GM12878 (cell line): ENCODE results near the gene MYO3B. TPM values are rescaled to one million over a fixed set of nuclear protein-coding genes. Genes with fewer than 3 reads are reported as not detected.

Experiments
- ATAC-seq: fragments of 200-7000 bp; cut with Tn5 transposase; 3 replicates; pipeline ENCODE4 v1.9.1; 2020; ENCODE audit warnings: mild to moderate bottlenecking, moderate library complexity
- BruUV-seq: library from RNA; stranded (reverse); fragments of 400-500 nt; replicated peaks from 2 replicates; lab custom pipeline; 2021; lab: Mats Ljungman, UMichigan
- CTCF ChIA-PET: fragments of 300-600 bp; sonication (Branson Sonifier 250); formaldehyde crosslinking; extraction: SDS; loops from one replicate; lab custom pipeline; 2021; ENCODE audit warnings: inconsistent platforms; lab: Yijun Ruan, JAX
- POLR2A ChIA-PET: fragments of 350-600 bp; formaldehyde crosslinking; extraction: SDS; loops from one replicate; lab custom pipeline; 2021; ENCODE audit warnings: inconsistent platforms; lab: Charles Lee
- RAD21 ChIA-PET: fragments of 300-600 bp; sonication (Branson Sonifier 250); formaldehyde crosslinking; loops from one replicate; lab custom pipeline; 2023; ENCODE audit warnings: antibody characterized with exemption; ENCODE audit not compliant: unreplicated experiment; lab: Charles Lee
- SMC1A ChIA-PET: fragments of 300-600 bp; sonication (Branson Sonifier 250); formaldehyde crosslinking; loops from one replicate; lab custom pipeline; 2023; ENCODE audit not compliant: unreplicated experiment, uncharacterized antibody; lab: Charles Lee
- DNase-seq: peaks from one replicate; pipeline ENCODE4 v3.0.0-alpha.2; 2011; ENCODE audit warnings: low read depth, low spot score
- FAIRE-seq: peaks from 3 replicates; lab custom pipeline; 2011; peaks lifted over from hg19 to GRCh38; lab: Jason Lieb, UNC
- H2AFZ ChIP-seq: 2 replicates; pipeline ENCODE4 v1.6.0; 2011; ENCODE audit warnings: low read depth, low read length, control low read depth; ENCODE audit not compliant: control insufficient read depth
- H3K27ac ChIP-seq: 2 replicates; pipeline ENCODE4 v1.5.1; 2011; ENCODE audit warnings: control low read depth; ENCODE audit not compliant: control insufficient read depth, insufficient read depth
- H3K27me3 ChIP-seq, 2 experiments: replicated peaks in 1 of 2; 2 replicates each; pipeline versions ENCODE4 v1.6.0 to v1.6.1; 2011; ENCODE audit warnings: low read length in 1 of 2; ENCODE audit not compliant: control insufficient read depth in 2 of 2, insufficient read depth in 2 of 2
- H3K36me3 ChIP-seq, 2 experiments: 2 replicates each; pipeline ENCODE4 v1.5.1; 2011; ENCODE audit warnings: low read length in 1 of 2; ENCODE audit not compliant: control insufficient read depth in 2 of 2, insufficient read depth in 2 of 2
- H3K4me1 ChIP-seq: 2 replicates; pipeline ENCODE4 v1.6.1; 2011; ENCODE audit warnings: mild to moderate bottlenecking, low read length, moderate library complexity, mixed read lengths; ENCODE audit not compliant: control insufficient read depth, insufficient read depth
- H3K4me2 ChIP-seq: 2 replicates; pipeline ENCODE4 v1.6.0; 2011; ENCODE audit warnings: control low read depth; ENCODE audit not compliant: control insufficient read depth, insufficient read depth
- H3K4me3 ChIP-seq: fragments of 200-600 bp; sonication (generic); 2 replicates; pipeline ENCODE4 v1.5.1; 2016
- H3K79me2 ChIP-seq: 2 replicates; pipeline ENCODE4 v1.6.0; 2011; ENCODE audit warnings: low read length; ENCODE audit not compliant: control insufficient read depth, insufficient read depth
- H3K9ac ChIP-seq: 2 replicates; pipeline ENCODE4 v1.8.0; 2011; ENCODE audit warnings: low read length, control low read depth, mixed read lengths; ENCODE audit not compliant: control insufficient read depth, insufficient read depth
- H3K9me3 ChIP-seq: replicated peaks from 3 replicates; pipeline ENCODE4 v1.5.1; 2011; ENCODE audit warnings: mild to moderate bottlenecking, low read length; ENCODE audit not compliant: control insufficient read depth, insufficient read depth
- H4K20me1 ChIP-seq: 2 replicates; pipeline ENCODE4 v1.6.0; 2011; ENCODE audit not compliant: control insufficient read depth, insufficient read depth
- IRF5 ChIP-seq: fragments of 450-650 bp; IDR thresholded peaks from 2 replicates; pipeline ENCODE4 v1.6.1; 2017; ENCODE audit warnings: borderline replicate concordance
- ZBTB40 ChIP-seq: fragments of 450-650 bp; IDR thresholded peaks from 2 replicates; pipeline ENCODE4 v1.6.1; 2016; ENCODE audit warnings: mild to moderate bottlenecking, moderate library complexity, borderline replicate concordance
- in situ Hi-C: fragments of 300-500 bp; cut with MboI; formaldehyde crosslinking; loops from 9 replicates; pipeline ENCODE4 v1.14.3; 2018; ENCODE audit warnings: mixed read lengths
- intact Hi-C: fragments of 100-400 bp; cut with micrococcal nuclease; formaldehyde crosslinking; loops from one replicate; pipeline ENCODE4 v1.14.2; 2022; ENCODE audit not compliant: unreplicated experiment
- polyA plus RNA-seq, 11 experiments: library from polyadenylated mRNA; depleted of rRNA in 4 of 11; unstranded in 6 of 11; stranded (reverse) in 5 of 11; fragments of >200 nt; fragmentation: Nextera tagmentation in 4 of 11; fragmentation: Illumina TruSeq in 1 of 11; extraction: Ambion mirVana in 4 of 11; extraction: Trizol in 1 of 11; gene quantifications; 1 replicate in 1 of 11; 2 replicates in 10 of 11; pipeline versions ENCODE4 v1.2.1 to v1.2.3, GENCODE V29; 2011 to 2016; ENCODE audit warnings: inconsistent platforms in 2 of 11, missing spikeins in 2 of 11, low read depth in 1 of 11
- total RNA-seq, 4 experiments: library from RNA; depleted of rRNA in 3 of 4; stranded (reverse); fragments of >200 nt in 3 of 4; fragmentation: Illumina TruSeq in 1 of 4; extraction: Trizol in 1 of 4; gene quantifications; 2 replicates each; pipeline versions ENCODE4 v1.2.1 to v1.2.3, GENCODE V29; 2013 to 2021

The MYO3B gene
- total and polyA plus RNA-seq, 10 of the 15 experiments (the other 5 are each of a cell fraction or from before 2014, with no cell fraction given): 1.1 to 7.1 (median 2.1) TPM

- in situ Hi-C loops: no loop called here
- H3K9ac ChIP-seq: no peak overlapping the region
- H3K4me1 ChIP-seq: peaks cover 21% of the 10 kb centered on the region
- no peak overlapping the region for H3K4me2 ChIP-seq
- SMC1A ChIA-PET: interaction anchor here (1.0 to 8.1 kb wide), 5 partner anchors 12 to 81 kb away, joined by 4 to 162 read pairs (median 5); no protein-coding TSS in a partner anchor
- no peak for DNase-seq
- no peaks in the 10 kb centered on the region for H3K79me2 ChIP-seq
- CTCF ChIA-PET: interaction anchor here (1.0 to 4.0 kb wide), 4 partner anchors 9 to 261 kb away, joined by 3 to 36 read pairs (median 14); no protein-coding TSS in a partner anchor
- H3K36me3 ChIP-seq: no peaks in the 10 kb centered on the region
- FAIRE-seq: no peak
- H3K9me3 ChIP-seq: peaks cover 2% of the 10 kb centered on the region; the same call in 2 of the 3 replicates
- RAD21 ChIA-PET: interaction anchor here (1.2 to 4.8 kb wide), 6 partner anchors 8 to 176 kb away, joined by 4 to 36 read pairs (median 6); partner anchors contain the start of gene MYO3B
- H3K4me3 ChIP-seq: no peak overlapping the region
- no TSS peak for BruUV-seq
- POLR2A ChIA-PET: interaction anchor here (1.0 kb wide), 1 partner anchor 10 kb away, joined by 3 read pairs; no protein-coding TSS in a partner anchor
- no peak overlapping the region for H3K27ac ChIP-seq
- TF ChIP-seq IRF5: no peak
- TF ChIP-seq ZBTB40: peak; percentile 72
- no peaks in the 10 kb centered on the region for H3K27me3 ChIP-seq
- H2AFZ ChIP-seq: no peak overlapping the region
- no peaks in the 10 kb centered on the region for H4K20me1 ChIP-seq
- no peak for ATAC-seq
- intact Hi-C loops: no loop called here
These were observed 29.8 kb upstream of the MYO3B start for GRCh38 chr2:170148161-170148560.
